H9 (cell line): ENCODE data around the gene GPC4. TPM values are rescaled to one million over a fixed set of nuclear protein-coding genes. Genes with fewer than 3 reads are reported as not detected.
A peak's percentile ranks its signal among the peaks of the same experiment; 100 is the strongest.

ENCODE experiments used
- DNase-seq: peaks from one replicate; pipeline ENCODE4 v3.0.0-alpha.2; 2017
- H2AFZ ChIP-seq: one replicate; pipeline ENCODE4 v1.6.1; 2013; ENCODE audit warnings: mild to moderate bottlenecking, low read length, control low read depth, moderate library complexity
- H2AK5ac ChIP-seq: 2 replicates; pipeline ENCODE4 v1.6.1; 2013; ENCODE audit warnings: low read length, control low read depth, mixed read lengths; ENCODE audit not compliant: insufficient read length
- H2BK120ac ChIP-seq: one replicate; pipeline ENCODE4 v1.6.1; 2013; ENCODE audit warnings: low read depth, mild to moderate bottlenecking, low read length, control low read depth, inconsistent platforms; ENCODE audit not compliant: poor library complexity, severe bottlenecking
- H2BK12ac ChIP-seq: 2 replicates; pipeline ENCODE4 v1.6.1; 2013; ENCODE audit warnings: low read length, control low read depth, mixed read lengths, low read depth; ENCODE audit not compliant: insufficient read length
- H2BK15ac ChIP-seq: 2 replicates; pipeline ENCODE4 v1.6.1; 2013; ENCODE audit warnings: low read depth, low read length, control low read depth
- H2BK20ac ChIP-seq: one replicate; pipeline ENCODE4 v1.6.1; 2013; ENCODE audit warnings: low read depth, mild to moderate bottlenecking, low read length, control low read depth, inconsistent platforms; ENCODE audit not compliant: poor library complexity, severe bottlenecking
- H2BK5ac ChIP-seq: 2 replicates; pipeline ENCODE4 v1.6.1; 2013; ENCODE audit warnings: low read length, control low read depth, mixed read lengths; ENCODE audit not compliant: insufficient read length
- H3K14ac ChIP-seq: 2 replicates; pipeline ENCODE4 v1.6.1; 2013; ENCODE audit warnings: low read length, control low read depth; ENCODE audit not compliant: insufficient read depth
- H3K18ac ChIP-seq: 2 replicates; pipeline ENCODE4 v1.6.1; 2013; ENCODE audit warnings: low read depth, mild to moderate bottlenecking, mixed read lengths, low read length, control low read depth; ENCODE audit not compliant: insufficient read length
- H3K23ac ChIP-seq: 2 replicates; pipeline ENCODE4 v1.6.1; 2013; ENCODE audit warnings: low read length, control low read depth, mixed read lengths, low read depth; ENCODE audit not compliant: insufficient read length
- H3K23me2 ChIP-seq: 2 replicates; pipeline ENCODE4 v1.6.1; 2013; ENCODE audit warnings: low read depth, mild to moderate bottlenecking, mixed read lengths, low read length, control low read depth; ENCODE audit not compliant: insufficient read length, poor library complexity, severe bottlenecking
- H3K27ac ChIP-seq: 2 replicates; pipeline ENCODE4 v1.5.1; 2013; ENCODE audit warnings: low read length, control low read depth, mixed read lengths, low read depth; ENCODE audit not compliant: insufficient read length
- H3K27me3 ChIP-seq: 2 replicates; pipeline ENCODE4 v1.6.1; 2013; ENCODE audit warnings: low read length, control low read depth, inconsistent platforms; ENCODE audit not compliant: insufficient read depth
- H3K4ac ChIP-seq: 2 replicates; pipeline ENCODE4 v1.6.1; 2013; ENCODE audit warnings: low read depth, mild to moderate bottlenecking, control low read depth, inconsistent platforms, low read length, moderate library complexity
- H3K4me1 ChIP-seq: 2 replicates; pipeline ENCODE4 v1.6.1; 2013; ENCODE audit warnings: low read length, control low read depth, inconsistent platforms; ENCODE audit not compliant: insufficient read depth
- H3K4me2 ChIP-seq: 2 replicates; pipeline ENCODE4 v1.6.1; 2013; ENCODE audit warnings: low read length, control low read depth, mixed read lengths; ENCODE audit not compliant: insufficient read length, insufficient read depth
- H3K56ac ChIP-seq: 2 replicates; pipeline ENCODE4 v1.6.1; 2013; ENCODE audit warnings: low read depth, mild to moderate bottlenecking, mixed read lengths, low read length, control low read depth; ENCODE audit not compliant: insufficient read length
- H3K79me1 ChIP-seq: 2 replicates; pipeline ENCODE4 v1.6.1; 2013; ENCODE audit warnings: low read depth, mild to moderate bottlenecking, moderate library complexity, low read length, control low read depth, inconsistent platforms; ENCODE audit not compliant: insufficient read depth, poor library complexity, severe bottlenecking
- H3K79me2 ChIP-seq: 2 replicates; pipeline ENCODE4 v1.6.1; 2013; ENCODE audit warnings: low read length, control low read depth, inconsistent platforms; ENCODE audit not compliant: insufficient read depth
- H3K9ac ChIP-seq: 2 replicates; pipeline ENCODE4 v1.6.1; 2013; ENCODE audit warnings: low read length, control low read depth, mixed read lengths; ENCODE audit not compliant: insufficient read length; ENCODE audit errors: extremely low read depth
- H3K9me3 ChIP-seq: one replicate; pipeline ENCODE4 v1.6.1; 2013; ENCODE audit warnings: low read depth, low read length, inconsistent platforms; ENCODE audit not compliant: control insufficient read depth
- H3T11ph ChIP-seq: one replicate; pipeline ENCODE4 v1.6.1; 2013; ENCODE audit warnings: mild to moderate bottlenecking, low read length, control low read depth, inconsistent platforms
- H4K20me1 ChIP-seq: one replicate; pipeline ENCODE4 v1.6.1; 2013; ENCODE audit not compliant: control insufficient read depth, insufficient read length, insufficient read depth
- H4K5ac ChIP-seq: 2 replicates; pipeline ENCODE4 v1.6.1; 2013; ENCODE audit warnings: low read depth, mild to moderate bottlenecking, mixed read lengths, low read length, control low read depth; ENCODE audit not compliant: insufficient read length
- H4K8ac ChIP-seq: replicated peaks from 2 replicates; pipeline ENCODE4 v1.6.1; 2013; ENCODE audit warnings: low read length, control low read depth, mixed read lengths, low read depth; ENCODE audit not compliant: insufficient read length
- H4K91ac ChIP-seq: 2 replicates; pipeline ENCODE4 v1.6.1; 2013; ENCODE audit warnings: low read depth, mild to moderate bottlenecking, moderate library complexity, mixed read lengths, low read length, control low read depth; ENCODE audit not compliant: insufficient read length
- H3K27ac Mint-ChIP-seq, 3 experiments: 2 replicates in 2 of 3; 3 replicates in 1 of 3; pipeline ENCODE4 v1.8.0; 2020 to 2021; ENCODE audit warnings: mixed read lengths in 3 of 3, mild to moderate bottlenecking in 1 of 3, moderate library complexity in 1 of 3
- H3K27me3 Mint-ChIP-seq: 2 replicates; pipeline ENCODE4 v1.8.0; 2021; ENCODE audit warnings: low read depth, mild to moderate bottlenecking, moderate library complexity, mixed read lengths
- H3K36me3 Mint-ChIP-seq, 3 experiments: 2 replicates in 2 of 3; 3 replicates in 1 of 3; pipeline ENCODE4 v1.8.0; 2020 to 2021; ENCODE audit warnings: low read depth in 3 of 3, mixed read lengths in 3 of 3; ENCODE audit not compliant: insufficient read depth in 1 of 3
- H3K4me1 Mint-ChIP-seq, 2 experiments: 2 replicates each; pipeline ENCODE4 v1.8.0; 2020; ENCODE audit warnings: mixed read lengths in 2 of 2
- H3K4me3 Mint-ChIP-seq, 2 experiments: 2 replicates in 1 of 2; 3 replicates in 1 of 2; pipeline ENCODE4 v1.8.0; 2020 to 2021; ENCODE audit warnings: mild to moderate bottlenecking in 2 of 2, mixed read lengths in 2 of 2, moderate library complexity in 1 of 2
- H3K9me3 Mint-ChIP-seq, 2 experiments: 2 replicates in 1 of 2; 3 replicates in 1 of 2; pipeline ENCODE4 v1.8.0; 2020; ENCODE audit warnings: mild to moderate bottlenecking in 2 of 2, mixed read lengths in 2 of 2, moderate library complexity in 1 of 2
- WGBS: extraction: QIAGEN DNeasy Blood & Tissue Kit; methylation state at CpG from one replicate; pipeline ENCODE4 v1.1.7; 2013; ENCODE audit warnings: missing lambda C conversion rate, low lambda C conversion rate, mixed read lengths; ENCODE audit not compliant: insufficient read length; ENCODE audit errors: extremely low coverage; 5-methylcytosine and 5-hydroxymethylcytosine counted together
- total RNA-seq: library from RNA; stranded (reverse); gene quantifications from 2 replicates; pipeline ENCODE4 v1.2.1, GENCODE V29; 2021
- TF ChIP-seq, protein P1 (sequence below): fragments of 200-600 bp; sonication (generic); conservative IDR thresholded peaks from 3 replicates; pipeline ENCODE4 v1.8.0; 2021; ENCODE audit warnings: antibody characterized with exemption, mild to moderate bottlenecking

Gene GPC4
- total RNA-seq, 1 experiment from 2014 or later: 416 TPM

DNA sequence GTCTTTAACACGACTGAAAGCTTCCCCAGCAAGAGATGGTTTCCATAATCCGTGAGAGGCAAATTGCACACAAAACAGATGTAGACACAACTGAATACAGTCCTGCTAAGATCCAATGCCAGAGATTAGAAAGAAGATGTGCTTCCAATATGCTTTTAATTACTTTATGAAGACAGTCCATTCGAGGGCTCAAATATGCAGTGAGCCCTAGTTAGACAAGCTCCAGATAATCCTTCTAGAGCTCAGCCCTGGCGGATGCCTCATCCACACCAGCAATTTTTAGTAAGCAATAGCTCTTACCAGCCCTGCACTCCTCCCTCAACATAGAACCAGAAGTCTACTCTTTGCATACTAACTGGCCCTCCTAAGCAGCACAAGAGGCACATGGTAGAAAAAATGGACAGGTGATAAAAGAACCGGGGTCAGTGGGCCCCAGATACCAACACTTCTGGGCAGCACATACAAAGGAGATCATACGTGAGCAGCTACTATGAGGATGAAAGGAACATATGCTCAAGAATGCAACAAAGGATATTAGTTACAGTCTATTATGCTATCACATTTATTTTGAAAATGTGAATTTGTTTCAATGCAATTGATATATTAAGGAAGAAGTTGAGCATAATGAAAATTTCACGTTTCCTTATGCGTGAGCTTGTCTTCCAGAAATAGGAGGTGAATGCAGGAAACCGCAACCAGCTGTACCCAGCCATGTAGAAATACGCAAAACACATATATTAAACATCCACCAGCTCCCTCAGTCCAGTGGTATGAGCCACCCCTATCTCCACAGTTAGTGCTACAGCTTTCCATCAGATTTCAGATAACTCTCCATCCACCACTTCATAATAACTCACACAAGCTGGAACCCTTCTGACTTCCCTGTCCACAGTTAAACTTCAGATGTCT is 34.3 kb downstream of the GPC4 start:
- peaks cover 72 to 77% of the 10 kb centered on the region in 2 experiments for H3K4me1 Mint-ChIP-seq
- Histone ChIP-seq H4K5ac (no peak overlapping the region), H3K9me3 (no peaks in the 10 kb centered on the region), H3K4me1 (peaks cover 20% of the 10 kb centered on the region), H2BK12ac (no peak overlapping the region), H2BK20ac (no peak overlapping the region), H4K8ac (no peak overlapping the region), H3K4me2 (no peak overlapping the region), H3K9ac (no peak overlapping the region), H3K18ac (no peak overlapping the region), H3K27ac (no peak overlapping the region), H3K27me3 (no peaks in the 10 kb centered on the region), H2AFZ (no peak overlapping the region), H3K23ac (no peak overlapping the region), H2BK120ac (no peak overlapping the region), H3K4ac (no peak overlapping the region), H4K20me1 (peaks cover 2% of the 10 kb centered on the region), H3K79me2 (peaks cover 73% of the 10 kb centered on the region), H2BK15ac (no peak overlapping the region), H2AK5ac (no peak overlapping the region), H3K23me2 (no peaks in the 10 kb centered on the region), H3K56ac (no peak overlapping the region), H3K79me1 (peaks cover 11% of the 10 kb centered on the region), H4K91ac (no peak overlapping the region), H2BK5ac (no peak overlapping the region), H3T11ph (no peak overlapping the region), H3K14ac (no peak overlapping the region)
- WGBS: no CpG with 5 or more reads among the region's 10 CpGs
- H3K9me3 Mint-ChIP-seq: no peaks in the 10 kb centered on the region
- peaks cover 17 to 49% (median 47%) of the 10 kb centered on the region in 3 experiments; a peak in 6 of 7 replicates for H3K36me3 Mint-ChIP-seq
- TF ChIP-seq, protein P1, sequence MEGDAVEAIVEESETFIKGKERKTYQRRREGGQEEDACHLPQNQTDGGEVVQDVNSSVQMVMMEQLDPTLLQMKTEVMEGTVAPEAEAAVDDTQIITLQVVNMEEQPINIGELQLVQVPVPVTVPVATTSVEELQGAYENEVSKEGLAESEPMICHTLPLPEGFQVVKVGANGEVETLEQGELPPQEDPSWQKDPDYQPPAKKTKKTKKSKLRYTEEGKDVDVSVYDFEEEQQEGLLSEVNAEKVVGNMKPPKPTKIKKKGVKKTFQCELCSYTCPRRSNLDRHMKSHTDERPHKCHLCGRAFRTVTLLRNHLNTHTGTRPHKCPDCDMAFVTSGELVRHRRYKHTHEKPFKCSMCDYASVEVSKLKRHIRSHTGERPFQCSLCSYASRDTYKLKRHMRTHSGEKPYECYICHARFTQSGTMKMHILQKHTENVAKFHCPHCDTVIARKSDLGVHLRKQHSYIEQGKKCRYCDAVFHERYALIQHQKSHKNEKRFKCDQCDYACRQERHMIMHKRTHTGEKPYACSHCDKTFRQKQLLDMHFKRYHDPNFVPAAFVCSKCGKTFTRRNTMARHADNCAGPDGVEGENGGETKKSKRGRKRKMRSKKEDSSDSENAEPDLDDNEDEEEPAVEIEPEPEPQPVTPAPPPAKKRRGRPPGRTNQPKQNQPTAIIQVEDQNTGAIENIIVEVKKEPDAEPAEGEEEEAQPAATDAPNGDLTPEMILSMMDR: no peak
- H3K4me3 Mint-ChIP-seq: no peak overlapping the region
- H3K27ac Mint-ChIP-seq: peak overlapping the region in 2 of 3 experiments; percentile 18 to 38; a peak in 3 of 7 replicates
- no peaks in the 10 kb centered on the region for H3K27me3 Mint-ChIP-seq
- DNase-seq: no peak
